Esophagus squamous epithelium (tissue), 5 donors: ENCODE measurements around the gene HOXA7. TPM values are rescaled to one million over a fixed set of nuclear protein-coding genes. Genes with fewer than 3 reads are reported as not detected.

Source experiments
- DNase-seq: peaks from one replicate; lab custom pipeline; 2025; lab: John Stamatoyannopoulos, UW
- H3K27ac ChIP-seq, 4 donors: fragments of 200-600 bp; sonication (generic); one replicate each; pipeline ENCODE4 v1.5.1; 2016 to 2019; ENCODE audit warnings: mild to moderate bottlenecking in 1 of 4
- H3K27me3 ChIP-seq, 4 donors: fragments of 200-600 bp; sonication (generic); 1 replicate in 3 of 4; 2 replicates in 1 of 4; pipeline versions ENCODE4 v1.5.1 to v1.6.0; 2017 to 2021; ENCODE audit warnings: antibody characterized with exemption in 1 of 4
- H3K36me3 ChIP-seq, 3 donors: fragments of 200-600 bp; sonication (generic); one replicate each; pipeline ENCODE4 v1.5.1; 2016 to 2019
- H3K4me1 ChIP-seq, 3 donors: fragments of 200-600 bp; sonication (generic); one replicate each; pipeline ENCODE4 v1.5.1; 2017 to 2019
- H3K4me3 ChIP-seq, 4 donors: fragments of 200-600 bp; sonication (generic); 1 replicate in 3 of 4; 2 replicates in 1 of 4; pipeline ENCODE4 v1.5.1; 2016 to 2019; ENCODE audit warnings: mild to moderate bottlenecking in 2 of 4, moderate library complexity in 1 of 4
- H3K9me3 ChIP-seq, 3 donors: fragments of 200-600 bp; sonication (generic); one replicate each; pipeline ENCODE4 v1.5.1; 2016 to 2019
- CTCF ChIP-seq, 6 experiments: fragments of 450-650 bp in 4 of 6; fragments of 200-600 bp in 2 of 6; sonication (generic) in 2 of 6; IDR thresholded peaks; one replicate each; pipeline ENCODE4 v1.5.1; 2016 to 2019; ENCODE audit warnings: antibody characterized with exemption in 6 of 6, mild to moderate bottlenecking in 4 of 6, moderate library complexity in 4 of 6
- POLR2A ChIP-seq, 4 donors: fragments of 450-650 bp; IDR thresholded peaks; one replicate each; pipeline ENCODE4 v1.6.1; 2017; ENCODE audit warnings: antibody characterized with exemption in 4 of 4, mild to moderate bottlenecking in 4 of 4, moderate library complexity in 3 of 4
- WGBS, 2 donors: methylation state at CpG; one replicate each; pipeline ENCODE4 v1.1.5; 2018; 5-methylcytosine and 5-hydroxymethylcytosine counted together
- intact Hi-C: fragments of 100-400 bp; cut with DNase I; formaldehyde crosslinking; loops from one replicate; pipeline ENCODE4 v1.15.0; 2022
- total RNA-seq, 4 donors: library from RNA; depleted of rRNA; stranded (reverse); fragments of >200 nt; gene quantifications; one replicate each; pipeline ENCODE4 v1.1.0, GENCODE V29; 2016
- donor health status: DM: yes; HTN: yes; CAD: no.

The HOXA7 gene
- total RNA-seq, 4 donors from 2014 or later: 0.23 to 0.76 (median 0.48) TPM

GRCh38 chr7:27151341-27151930 lies 5.0 kb downstream of the HOXA7 start:
- Histone ChIP-seq H3K36me3 (no peaks in the 10 kb centered on the region), H3K27ac (peak overlapping the region in 3 of 4 donors; percentile 9 to 67 (median 59)), H3K4me3 (peak overlapping the region; percentile 24 to 64 (median 42)), H3K4me1 (peaks cover 28 to 74% (median 40%) of the 10 kb centered on the region in 3 donors), H3K9me3 (no peaks in the 10 kb centered on the region), H3K27me3 (peaks cover 10 to 100% (median 49%) of the 10 kb centered on the region in 4 donors)
- WGBS, 2 donors: 14 to 16% methylated on average over 11 to 14 of the region's 27 CpGs
- no peak for DNase-seq
- TF ChIP-seq POLR2A (IDR thresholded peaks at IDR 0.05) (no peak), CTCF (IDR thresholded peaks at IDR 0.05) (no peak)
- intact Hi-C loops: loop anchor here (5.0 kb wide), 1 partner anchor 659 kb away; no protein-coding TSS in a partner anchor

DNA sequence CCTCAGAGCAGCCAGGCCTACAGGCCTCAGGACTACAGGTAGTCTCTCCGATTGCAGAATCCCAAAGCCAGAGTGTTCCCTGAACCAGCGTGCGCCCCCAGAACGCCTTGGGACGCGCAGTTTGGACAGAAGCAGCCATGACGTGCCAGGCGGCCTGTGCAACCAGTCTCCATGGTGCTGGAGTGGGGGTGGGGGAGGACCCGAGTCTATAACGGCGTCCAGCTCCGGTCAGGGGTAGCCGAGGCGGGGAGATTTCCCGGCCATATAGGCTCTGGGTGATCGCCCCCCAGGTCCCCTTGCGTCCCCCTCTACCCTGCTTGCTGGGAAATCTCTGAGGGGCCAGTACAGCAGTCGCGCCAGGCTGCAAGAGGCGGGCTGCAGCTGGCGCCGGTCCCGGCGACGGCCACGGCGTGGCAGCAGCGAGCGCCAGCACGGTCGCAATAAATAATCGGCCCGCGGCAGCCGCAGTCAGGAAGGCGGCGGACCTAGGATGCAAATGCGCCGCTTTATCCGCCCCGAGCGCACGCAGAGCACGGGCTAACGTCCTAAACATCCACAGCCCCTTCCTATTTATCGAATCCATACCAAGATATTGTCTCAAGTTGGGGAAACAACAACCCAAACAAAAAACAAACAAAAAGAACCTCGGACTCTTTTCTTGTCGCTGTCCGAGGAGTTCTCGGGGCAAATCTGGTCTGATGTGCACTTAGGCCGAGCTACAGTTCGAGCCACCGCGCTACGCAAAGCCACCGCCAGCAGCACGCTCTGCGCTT lies 5.7 kb downstream of the HOXA7 start:
- TF ChIP-seq POLR2A (IDR thresholded peaks at IDR 0.05) (no peak), CTCF (IDR thresholded peaks at IDR 0.05) (peak; percentile 75 to 92 (median 84))
- Histone ChIP-seq H3K27ac (peak overlapping the region; percentile 8 to 67 (median 34)), H3K36me3 (no peaks in the 10 kb centered on the region), H3K27me3 (peaks cover 10 to 100% (median 45%) of the 10 kb centered on the region in 4 donors), H3K4me3 (peak overlapping the region; percentile 24 to 64 (median 42)), H3K4me1 (peaks cover 23 to 67% (median 34%) of the 10 kb centered on the region in 3 donors), H3K9me3 (no peaks in the 10 kb centered on the region)
- 4 to 8% methylated on average over 18 to 30 of the region's 58 CpGs for WGBS, 2 donors
- no peak for DNase-seq
- intact Hi-C loops: loop anchor here (5.0 kb wide), 1 partner anchor 658 kb away; no protein-coding TSS in a partner anchor

DNA sequence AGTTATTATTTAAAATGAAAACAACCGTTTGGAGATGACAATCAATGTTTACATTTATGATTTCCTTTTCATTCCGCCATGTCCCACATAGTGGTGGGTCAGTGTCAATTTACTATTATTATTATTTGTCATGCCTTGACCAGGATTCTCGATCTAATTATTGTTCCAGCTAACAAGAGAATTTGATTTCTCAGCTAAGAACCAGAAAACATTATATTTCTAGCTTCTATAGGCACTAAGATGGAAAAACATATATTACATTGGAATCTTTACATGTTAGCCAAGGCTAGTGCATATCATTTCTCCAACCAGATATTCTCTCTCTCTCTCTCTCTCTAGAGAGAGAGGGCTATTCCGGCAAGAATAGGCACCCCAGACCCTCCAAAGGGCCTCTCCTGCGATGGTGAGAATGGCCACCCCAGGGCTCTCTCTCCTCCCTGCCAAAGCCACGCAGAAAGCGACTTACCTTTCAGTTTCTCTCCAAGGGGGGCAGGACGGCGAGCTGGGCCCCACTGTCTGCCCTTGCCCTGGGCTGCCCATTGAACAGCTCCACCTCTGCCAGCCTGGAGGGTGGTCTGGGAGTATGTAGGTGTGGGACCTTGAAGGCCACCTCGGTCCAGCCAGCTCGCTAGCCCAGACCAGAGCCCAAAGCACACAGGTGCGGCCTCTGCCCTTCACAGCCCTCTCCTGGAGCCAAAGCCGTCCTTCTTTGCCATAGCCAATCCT lies 6.5 kb downstream of the HOXA7 start:
- TF ChIP-seq POLR2A (IDR thresholded peaks at IDR 0.05) (no peak), CTCF (IDR thresholded peaks at IDR 0.05) (no peak)
- Histone ChIP-seq H3K4me3 (peak overlapping the region; percentile 24 to 64 (median 42)), H3K4me1 (peaks cover 23 to 60% (median 27%) of the 10 kb centered on the region in 3 donors)

GRCh38 chr7:27148756-27149641 lies 7.5 kb downstream of the HOXA7 start:
- H3K27ac ChIP-seq: peak overlapping the region in 2 of 4 donors; percentile 50 to 76
- no peaks in the 10 kb centered on the region for H3K36me3 ChIP-seq
- 63 to 68% methylated on average over 15 to 29 of the region's 30 CpGs for WGBS, 2 donors
- no peak for DNase-seq
- H3K4me3 ChIP-seq: peak overlapping the region in 1 of 4 donors; percentile 66
- intact Hi-C loops: no loop called here
- H3K4me1 ChIP-seq: peaks cover 22 to 62% (median 23%) of the 10 kb centered on the region in 3 donors
- H3K27me3 ChIP-seq: peaks cover 10 to 100% (median 32%) of the 10 kb centered on the region in 4 donors
- TF ChIP-seq CTCF (IDR thresholded peaks at IDR 0.05) (no peak), POLR2A (IDR thresholded peaks at IDR 0.05) (no peak)
- no peaks in the 10 kb centered on the region for H3K9me3 ChIP-seq

More for the DNA sequence above, 6.5 kb downstream of the HOXA7 start:
- H3K27me3 ChIP-seq: peaks cover 10 to 100% (median 38%) of the 10 kb centered on the region in 4 donors
- intact Hi-C loops: loop anchor here (5.0 kb wide), 1 partner anchor 658 kb away; no protein-coding TSS in a partner anchor
- no peaks in the 10 kb centered on the region for H3K36me3 ChIP-seq
- 67 to 70% methylated on average over 5 of the region's 13 CpGs for WGBS, 2 donors
- no peaks in the 10 kb centered on the region for H3K9me3 ChIP-seq
- peak overlapping the region; percentile 8 to 67 (median 34) for H3K27ac ChIP-seq
- DNase-seq: no peak
